Fibroblast of skin of scalp (primary cell): ENCODE results near the gene TYRO3.
"Not testable (repeated sequence)": the region's sequence is repeated elsewhere in the genome, so short reads cannot be mapped to it uniquely, and the experiment has no call there.

Experiments
- DNase-seq: peaks from one replicate; pipeline ENCODE4 v3.0.0-alpha.2; 2013

TYRO3 gene

DNA sequence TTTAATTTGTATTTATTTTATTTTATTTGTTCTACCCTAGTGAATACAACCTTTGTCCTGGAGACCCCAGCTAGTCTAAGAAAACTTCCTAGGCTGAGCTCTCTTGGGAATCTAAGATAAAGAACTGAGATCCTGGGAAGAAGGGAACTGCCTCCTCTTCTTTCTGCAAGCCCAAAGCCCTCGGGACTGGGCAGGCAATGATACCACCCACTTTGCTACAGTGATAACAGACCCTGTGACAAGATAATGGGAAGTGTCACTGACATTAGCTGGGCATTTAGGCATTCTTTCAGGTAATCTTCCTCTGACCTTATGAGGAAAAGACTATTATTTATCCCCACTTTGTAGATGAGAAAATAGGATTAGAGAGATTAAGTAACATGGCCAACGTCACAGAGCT is 15.1 kb downstream of the TYRO3 start:
- no peak for DNase-seq

DNA sequence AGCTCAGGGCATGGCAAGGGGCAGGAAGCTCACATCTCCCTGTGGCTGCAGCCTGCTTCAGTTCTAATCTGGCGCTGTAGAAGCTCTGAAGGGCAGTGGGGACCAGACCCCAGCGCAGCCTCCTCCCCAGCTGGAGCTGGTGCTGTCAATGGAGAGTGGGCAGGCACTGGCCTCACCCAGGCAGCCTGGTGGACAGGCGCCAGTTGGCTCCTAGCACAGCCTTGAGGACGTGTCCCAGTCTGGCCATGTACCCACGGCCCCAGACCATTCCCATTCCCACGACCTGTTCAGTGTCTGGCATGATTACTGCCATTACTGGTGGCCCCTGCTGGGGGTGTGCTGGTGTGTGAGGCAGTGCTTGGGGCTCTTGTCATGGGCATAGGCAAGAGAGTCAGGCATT is 16.3 kb downstream of the TYRO3 start:
- DNase-seq = no peak

DNA sequence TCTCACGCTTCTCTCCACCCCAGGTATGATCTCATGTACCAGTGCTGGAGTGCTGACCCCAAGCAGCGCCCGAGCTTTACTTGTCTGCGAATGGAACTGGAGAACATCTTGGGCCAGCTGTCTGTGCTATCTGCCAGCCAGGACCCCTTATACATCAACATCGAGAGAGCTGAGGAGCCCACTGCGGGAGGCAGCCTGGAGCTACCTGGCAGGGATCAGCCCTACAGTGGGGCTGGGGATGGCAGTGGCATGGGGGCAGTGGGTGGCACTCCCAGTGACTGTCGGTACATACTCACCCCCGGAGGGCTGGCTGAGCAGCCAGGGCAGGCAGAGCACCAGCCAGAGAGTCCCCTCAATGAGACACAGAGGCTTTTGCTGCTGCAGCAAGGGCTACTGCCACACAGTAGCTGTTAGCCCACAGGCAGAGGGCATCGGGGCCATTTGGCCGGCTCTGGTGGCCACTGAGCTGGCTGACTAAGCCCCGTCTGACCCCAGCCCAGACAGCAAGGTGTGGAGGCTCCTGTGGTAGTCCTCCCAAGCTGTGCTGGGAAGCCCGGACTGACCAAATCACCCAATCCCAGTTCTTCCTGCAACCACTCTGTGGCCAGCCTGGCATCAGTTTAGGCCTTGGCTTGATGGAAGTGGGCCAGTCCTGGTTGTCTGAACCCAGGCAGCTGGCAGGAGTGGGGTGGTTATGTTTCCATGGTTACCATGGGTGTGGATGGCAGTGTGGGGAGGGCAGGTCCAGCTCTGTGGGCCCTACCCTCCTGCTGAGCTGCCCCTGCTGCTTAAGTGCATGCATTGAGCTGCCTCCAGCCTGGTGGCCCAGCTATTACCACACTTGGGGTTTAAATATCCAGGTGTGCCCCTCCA is 19.1 kb downstream of the TYRO3 start:
- no peak for DNase-seq

DNA sequence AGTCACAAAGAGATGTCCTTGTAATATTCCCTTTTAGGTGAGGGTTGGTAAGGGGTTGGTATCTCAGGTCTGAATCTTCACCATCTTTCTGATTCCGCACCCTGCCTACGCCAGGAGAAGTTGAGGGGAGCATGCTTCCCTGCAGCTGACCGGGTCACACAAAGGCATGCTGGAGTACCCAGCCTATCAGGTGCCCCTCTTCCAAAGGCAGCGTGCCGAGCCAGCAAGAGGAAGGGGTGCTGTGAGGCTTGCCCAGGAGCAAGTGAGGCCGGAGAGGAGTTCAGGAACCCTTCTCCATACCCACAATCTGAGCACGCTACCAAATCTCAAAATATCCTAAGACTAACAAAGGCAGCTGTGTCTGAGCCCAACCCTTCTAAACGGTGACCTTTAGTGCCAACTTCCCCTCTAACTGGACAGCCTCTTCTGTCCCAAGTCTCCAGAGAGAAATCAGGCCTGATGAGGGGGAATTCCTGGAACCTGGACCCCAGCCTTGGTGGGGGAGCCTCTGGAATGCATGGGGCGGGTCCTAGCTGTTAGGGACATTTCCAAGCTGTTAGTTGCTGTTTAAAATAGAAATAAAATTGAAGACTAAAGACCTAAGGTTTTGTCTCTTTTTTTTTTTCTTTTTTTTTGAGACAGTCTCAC is 19.8 kb downstream of the TYRO3 start:
- DNase-seq = no peak

DNA sequence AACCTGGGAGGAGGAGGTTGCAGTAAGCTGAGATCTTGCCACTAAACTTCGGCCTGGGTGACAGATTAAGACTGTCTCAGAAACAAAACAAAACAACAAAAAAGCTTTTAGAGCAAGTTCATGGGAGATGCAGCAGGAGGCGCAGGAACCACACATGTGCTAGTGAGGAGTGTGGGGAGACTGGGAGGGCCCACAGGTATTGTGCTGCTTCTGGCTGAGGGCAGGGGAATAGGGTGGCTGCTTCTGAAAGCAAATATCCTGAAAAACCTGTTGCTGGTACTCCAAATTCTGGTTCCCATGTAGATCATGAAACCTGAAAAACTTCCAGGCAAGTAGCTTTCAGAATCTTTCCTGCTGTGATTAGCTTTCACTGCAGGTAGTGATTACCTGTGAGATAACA is 22.1 kb downstream of the TYRO3 start:
- DNase-seq = no peak

DNA sequence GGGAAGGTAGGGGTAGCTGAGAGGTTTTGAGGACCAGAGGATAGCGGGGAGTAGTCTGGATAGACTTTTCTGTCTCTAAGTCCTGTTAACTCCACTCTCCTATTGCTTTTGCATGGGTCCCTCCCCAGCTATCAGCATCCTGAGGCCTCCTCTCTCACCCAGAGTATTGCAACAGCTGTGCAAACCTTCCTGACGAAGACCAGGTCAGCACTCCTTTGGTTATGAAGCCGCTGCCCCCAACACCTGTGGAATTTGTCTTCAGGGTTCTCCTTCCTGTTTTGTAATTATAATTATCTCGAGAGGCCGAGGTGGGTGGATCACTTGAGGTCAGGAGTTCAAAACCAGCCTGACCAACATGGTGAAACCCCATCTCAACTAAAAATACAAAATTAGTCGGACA is 24.8 kb downstream of the TYRO3 start:
- no peak for DNase-seq

DNA sequence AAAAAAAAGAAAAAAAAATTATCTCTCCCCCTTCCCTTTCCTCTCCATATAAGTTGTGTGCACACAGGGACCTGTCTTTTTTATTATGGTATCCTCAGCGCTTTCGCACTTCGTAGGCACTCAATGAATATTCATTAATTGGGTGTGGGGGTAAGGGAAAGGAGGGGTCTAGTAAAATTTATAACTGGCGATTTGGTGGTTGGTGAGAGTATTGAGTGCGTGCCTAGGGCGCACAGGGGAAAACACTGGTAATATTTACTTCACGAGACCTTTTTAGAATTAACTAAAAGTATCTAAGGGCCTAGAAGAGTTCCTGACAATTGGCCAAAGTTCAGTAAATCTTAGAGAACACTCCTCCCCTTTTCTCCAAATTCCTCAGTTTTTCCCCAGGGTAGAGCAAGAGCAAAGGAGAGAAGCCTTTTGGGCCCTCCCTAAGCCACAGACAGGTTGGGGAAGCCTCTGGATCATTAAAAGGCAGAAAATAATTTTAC is 25.7 kb downstream of the TYRO3 start:
- peak; percentile 10 for DNase-seq

DNA sequence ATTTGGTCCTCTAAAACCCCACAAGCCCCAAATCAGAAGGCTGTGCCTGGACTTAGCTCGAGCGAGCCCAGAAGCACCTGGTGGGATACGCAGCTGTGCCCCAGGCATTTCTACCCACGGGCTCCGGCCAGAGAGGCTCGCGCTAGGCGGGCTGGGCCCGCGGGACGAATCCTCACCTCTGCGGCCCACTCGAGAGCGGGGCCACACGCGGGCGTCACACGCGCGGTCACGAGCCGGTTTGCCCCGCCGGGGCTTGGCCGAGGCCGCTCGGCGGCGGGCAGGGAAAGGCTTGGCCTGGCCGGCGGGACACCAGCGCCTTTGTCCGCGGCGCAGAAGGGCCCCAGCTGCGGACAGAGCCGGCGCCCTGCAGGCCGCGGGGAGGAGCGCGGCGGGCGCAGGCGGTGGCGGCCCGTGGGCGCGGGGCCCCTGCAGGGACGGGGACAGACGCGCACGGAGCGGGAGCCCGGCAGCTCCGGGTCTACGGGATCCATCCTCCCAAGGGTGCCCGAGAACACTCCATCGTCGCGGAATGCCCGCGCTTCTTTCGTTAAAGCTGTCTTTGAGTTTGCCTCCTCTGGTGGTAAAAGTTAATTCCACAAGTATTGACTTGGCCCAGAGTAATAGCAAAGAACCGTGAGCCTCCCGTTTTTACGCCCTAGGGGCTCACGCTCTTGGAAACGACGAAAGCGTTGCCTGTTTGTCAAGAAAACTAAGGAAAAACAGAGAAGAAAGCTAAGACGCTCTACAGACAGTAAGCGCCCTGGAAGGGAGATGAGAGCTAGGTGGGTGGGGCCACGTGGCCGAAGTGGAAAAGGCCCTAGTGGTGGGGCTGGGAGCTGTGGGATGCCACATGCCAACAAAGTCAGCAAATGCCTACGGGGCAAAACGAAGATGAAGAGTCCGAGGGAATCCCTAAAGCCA is 26.4 kb downstream of the TYRO3 start:
- peak; percentile 64 for DNase-seq

DNA sequence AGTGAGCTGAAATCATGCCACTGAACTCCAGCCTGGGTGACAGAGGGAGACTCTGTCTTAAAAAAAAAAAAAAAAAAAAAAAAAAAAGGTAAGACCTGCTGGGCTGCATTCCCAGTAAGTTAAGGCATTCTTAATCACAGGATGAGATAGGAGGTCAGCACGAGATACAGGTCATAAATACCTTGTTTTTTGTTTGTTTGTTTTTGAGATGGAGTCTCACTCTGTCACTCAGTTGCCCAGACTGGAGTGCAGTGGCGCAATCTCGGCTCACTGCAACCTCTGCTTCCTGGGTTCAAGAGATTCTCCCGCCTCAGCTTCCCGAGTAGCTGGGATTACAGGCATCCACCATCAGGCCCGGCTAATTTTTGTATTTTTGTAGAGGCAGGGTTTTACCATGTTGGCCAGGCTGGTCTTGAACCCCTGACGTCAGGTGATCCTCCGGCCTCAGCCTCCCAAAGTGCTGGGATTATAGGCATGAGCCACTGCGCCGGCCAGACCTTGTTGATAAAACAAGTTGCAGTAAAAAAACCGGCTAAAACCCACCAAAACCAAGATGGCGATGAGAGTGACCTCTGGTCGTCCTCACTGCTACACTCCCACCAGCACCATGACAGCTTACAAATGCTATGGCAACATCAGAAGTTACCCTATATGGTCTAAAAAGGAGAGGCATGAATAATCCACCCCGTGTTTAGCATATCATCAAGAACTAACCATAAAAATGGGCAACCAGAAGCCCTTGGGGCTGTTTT is 27.7 kb downstream of the TYRO3 start:
- DNase-seq = not testable (repeated sequence)

DNA sequence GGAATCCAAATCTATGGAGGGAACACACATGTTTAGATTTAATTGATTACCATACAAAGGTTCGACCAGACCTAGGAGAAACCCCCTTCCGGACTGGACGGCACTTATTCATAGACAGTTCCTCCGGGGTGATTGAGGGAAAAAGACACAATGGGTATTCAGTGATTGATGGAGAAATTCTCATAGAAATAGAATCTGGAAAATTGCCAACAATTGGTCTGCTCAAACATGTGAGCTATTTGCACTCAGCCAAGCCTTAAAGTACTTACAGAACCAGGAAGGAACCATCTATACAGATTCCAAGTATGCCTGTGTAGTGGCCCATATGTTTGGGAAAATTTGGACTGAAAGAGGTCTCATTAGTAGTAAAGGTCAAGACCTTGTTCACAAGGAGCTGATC is 30.0 kb downstream of the TYRO3 start:
- not testable (repeated sequence) for DNase-seq

DNA sequence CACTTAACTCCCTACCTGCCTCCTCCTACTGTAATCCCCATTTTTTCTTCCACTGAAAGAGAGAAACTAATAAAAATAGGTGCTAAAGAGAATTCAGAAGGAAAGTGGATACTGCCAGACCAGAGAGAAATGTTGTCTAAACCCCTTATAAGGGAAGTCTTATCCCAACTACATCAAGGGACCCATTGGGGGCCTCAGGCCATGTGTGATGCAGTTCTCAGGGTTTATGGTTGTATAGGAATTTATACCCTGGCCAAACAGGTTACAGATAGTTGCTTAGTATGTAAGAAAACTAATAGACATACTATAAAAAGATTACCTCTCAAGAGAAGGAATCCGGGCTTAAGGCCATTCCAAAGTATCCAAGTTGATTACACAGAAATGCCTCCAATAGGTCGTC is 30.6 kb downstream of the TYRO3 start:
- not testable (repeated sequence) for DNase-seq

DNA sequence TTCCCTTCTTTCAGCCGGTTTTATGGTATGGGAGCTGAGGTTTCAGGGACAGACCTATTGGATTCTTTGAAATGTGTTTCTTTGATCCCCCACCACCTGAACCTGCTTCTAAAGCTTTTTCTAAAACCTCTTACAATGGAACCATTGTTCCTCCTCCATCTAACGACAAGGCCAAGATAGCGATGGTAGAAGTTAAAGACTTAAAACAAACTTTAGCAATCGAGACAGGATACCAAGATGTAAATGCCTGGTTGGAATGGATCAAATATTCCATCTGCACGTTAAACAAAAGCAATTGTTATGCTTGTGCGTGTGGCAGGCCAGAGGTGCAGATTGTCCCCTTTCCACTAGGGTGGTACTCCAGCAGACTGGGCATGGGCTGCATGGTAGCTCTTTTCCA is 32.2 kb downstream of the TYRO3 start:
- not testable (repeated sequence) for DNase-seq

DNA sequence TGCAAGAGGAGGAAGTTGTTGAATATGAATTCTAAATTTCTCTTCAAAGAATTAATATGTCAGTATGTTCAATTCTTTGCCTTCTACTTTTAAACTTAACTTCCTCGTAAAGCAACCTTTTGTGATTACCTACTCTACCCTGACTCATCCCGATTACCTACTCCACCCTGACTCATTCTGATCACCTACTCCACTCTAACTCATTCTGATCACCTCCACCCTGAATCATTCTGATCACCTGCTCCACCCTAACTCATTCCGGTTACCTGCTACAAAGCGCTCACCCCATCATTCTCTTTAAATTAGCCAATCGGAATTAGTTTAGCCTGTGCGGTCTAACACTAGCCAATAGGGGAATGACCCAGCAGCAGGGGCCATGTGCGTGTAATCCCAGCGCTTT is 33.7 kb downstream of the TYRO3 start:
- not testable (repeated sequence) for DNase-seq

DNA sequence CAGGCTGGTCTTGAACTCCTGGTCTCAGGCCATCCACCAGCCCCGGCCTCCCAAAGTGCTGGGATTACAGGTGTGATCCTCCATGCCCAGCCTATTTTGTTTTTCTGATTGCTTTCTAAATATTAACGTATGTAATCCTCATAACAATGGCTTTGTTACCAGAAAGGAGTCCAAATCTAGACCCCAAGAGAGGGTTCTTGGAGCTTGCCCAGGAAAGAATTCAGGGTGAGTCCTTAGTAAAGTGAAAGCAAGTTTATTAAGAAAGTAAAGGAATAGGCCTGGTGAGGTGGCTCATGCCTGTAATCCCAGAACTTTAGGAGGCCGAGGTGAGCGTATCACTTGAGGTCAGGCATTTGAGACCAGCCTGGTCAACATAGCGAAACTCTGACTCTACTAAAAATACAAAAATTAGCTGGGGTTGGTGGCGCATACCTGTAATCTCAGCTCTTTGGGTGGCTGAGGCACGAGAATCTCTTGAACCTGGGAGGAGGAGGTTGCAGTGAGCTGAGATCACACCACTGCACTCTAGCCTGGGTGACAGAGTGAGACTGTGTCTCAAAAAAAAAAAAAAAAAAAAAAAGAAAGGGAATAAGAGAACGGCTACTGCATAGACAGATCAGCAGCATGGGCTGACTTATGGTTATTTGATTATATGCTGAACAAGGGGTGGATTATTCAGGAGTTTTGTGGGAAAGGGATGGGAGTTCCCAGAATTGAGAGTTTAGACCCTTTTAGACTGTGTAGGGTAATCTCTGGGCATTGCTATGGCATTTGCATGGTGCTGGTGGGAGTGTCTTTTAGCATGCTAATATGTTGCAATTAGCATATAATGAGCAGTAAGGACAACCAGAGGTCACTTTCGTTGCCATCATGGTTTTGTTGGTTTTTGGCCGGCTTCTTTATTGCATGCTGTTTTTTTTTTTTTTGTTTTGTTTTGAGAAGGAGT is 36.1 kb downstream of the TYRO3 start:
- DNase-seq = no peak

DNA sequence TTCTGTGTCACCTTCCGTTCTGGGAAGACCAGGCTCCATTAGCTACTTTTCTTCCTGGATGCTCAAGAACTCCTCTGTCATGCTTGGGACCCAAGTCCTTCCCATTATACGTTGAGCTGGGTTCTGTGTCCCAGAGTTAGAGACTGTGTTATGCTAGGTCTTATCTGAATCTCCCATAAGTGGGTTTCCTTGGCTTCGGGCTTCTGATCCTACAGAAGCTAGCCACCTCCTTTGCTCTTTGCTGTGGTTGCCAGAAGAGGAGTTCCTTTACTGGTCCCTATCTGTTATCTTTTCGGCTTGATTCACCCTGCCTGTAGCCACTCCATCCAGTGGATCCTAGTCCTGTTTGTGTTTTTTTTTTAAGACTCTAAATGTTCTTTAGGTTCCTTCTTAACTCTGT is 38.0 kb downstream of the TYRO3 start:
- no peak for DNase-seq

DNA sequence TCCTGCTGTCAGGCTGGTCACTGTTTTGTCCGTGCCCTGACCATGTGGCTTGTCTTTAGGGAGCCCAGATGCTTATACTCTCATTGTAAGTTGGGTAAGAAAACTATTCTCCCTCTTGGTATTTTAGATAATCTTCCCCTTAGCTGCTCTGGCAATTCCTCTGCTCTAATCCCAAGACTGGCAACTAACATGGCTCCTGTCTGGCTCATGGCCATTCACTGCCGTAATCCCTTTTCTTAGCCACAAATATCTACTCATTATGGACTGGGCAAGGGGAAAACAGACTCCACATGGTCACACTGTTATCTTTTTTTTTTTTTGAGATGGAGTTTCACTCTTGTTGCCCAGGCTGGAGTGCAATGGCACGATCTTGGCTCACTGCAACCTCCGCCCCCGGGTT is 38.8 kb downstream of the TYRO3 start:
- no peak for DNase-seq

DNA sequence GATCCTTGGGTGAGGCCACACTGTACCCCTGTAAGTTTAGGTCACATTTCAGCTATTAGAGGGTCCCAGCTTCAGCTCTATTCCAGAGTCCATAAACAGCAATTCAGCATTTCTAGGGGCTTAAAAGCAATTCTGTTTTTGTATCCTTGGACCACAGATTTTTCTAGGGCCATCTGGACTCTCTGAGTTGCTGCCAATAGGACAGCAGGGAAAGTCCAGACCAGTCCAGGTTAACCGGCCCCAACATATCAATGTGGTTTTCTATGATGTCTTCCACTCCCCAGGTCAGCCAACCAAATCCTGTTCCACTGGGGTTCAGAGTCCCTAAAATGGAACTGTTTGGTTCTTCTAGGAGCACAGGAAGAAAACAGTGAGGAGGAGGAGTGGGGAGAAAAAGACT is 40.0 kb downstream of the TYRO3 start:
- DNase-seq = no peak

DNA sequence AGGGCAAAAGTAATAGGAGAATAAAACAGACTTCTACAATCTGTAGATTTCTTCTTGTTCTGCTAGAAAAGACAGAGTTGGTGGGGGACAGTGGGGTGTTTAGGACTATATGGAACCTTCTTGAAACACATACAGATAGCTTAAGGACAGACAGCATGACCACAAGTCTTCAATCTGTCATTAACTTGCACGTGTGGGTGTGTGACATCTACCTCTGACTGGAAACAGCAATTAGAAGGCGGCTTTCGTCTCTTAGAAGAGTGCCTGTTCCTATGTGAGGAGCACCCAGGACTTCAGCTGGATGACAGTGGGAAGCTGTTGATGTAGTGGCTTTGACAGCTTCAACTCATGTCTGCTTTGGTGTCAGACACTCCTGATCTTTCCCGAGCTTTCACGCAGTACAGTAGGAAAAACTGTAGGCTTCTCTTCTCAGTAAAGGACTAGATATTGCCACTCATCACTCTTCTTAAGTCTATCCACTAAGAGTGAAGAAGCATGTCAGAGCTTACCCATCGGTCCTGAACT is 44.5 kb downstream of the TYRO3 start:
- no peak for DNase-seq

DNA sequence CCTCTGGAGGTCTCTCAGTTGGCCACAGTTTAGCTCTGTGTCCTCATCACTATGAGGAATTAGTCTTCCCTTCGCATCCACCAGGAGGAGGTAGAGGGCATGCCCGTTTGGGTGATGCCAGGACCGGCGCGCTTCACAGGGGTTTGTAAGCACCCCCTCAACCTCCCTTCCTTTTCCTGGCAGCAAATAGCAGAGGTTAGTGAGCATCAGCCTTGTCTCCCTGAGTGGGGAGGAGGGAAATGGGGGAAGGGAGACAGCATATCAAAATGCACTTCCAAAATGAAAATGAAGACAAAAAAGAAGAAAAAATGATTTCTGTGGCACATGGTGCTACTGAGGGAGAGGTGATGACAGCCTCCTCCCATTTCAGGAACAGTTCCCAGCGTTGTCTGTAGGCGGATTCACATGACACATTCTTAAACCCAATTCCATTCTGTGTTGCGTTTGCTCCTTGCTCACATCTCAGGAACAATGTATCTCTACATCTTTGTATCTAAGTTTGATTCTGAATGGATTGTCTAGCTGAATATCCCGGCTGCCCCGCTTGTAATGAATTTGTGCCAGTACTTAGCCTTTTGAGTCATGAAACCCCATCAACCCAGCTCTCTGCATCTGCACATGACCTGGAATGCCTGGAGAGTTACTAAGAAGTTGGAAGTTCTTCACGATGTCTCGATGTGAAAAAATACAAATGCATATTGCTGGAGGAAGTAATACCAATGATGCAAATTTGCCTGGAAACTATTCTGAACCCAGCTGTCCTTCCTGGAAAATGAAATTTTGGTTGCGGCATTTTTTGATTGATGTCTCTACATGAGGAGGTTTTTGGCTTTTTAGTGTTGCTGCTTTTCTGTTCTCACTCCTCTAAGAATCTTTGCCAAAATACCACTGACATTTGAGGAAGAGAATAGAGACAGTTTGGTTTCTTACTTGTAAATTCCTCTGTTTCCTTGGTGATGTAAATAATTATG is 45.2 kb downstream of the TYRO3 start:
- peak; percentile 76 for DNase-seq
